ENCODE results near the gene CASKIN1.

Gene CASKIN1

DNA sequence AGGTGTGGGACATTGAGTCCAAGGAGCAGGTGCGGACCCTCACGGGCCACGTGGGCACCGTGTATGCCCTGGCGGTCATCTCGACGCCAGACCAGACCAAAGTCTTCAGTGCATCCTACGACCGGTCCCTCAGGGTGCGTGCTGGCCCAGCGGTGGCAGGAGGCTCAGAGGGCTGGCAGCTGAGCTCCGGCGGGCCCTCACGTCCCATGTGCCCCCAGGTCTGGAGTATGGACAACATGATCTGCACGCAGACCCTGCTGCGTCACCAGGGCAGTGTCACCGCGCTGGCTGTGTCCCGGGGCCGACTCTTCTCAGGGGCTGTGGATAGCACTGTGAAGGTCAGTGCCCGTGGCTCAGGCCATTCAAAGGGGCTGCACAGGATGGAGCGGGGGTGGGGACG is 20.4 kb downstream of the CASKIN1 start:
- DNase-seq, result no peak

DNA sequence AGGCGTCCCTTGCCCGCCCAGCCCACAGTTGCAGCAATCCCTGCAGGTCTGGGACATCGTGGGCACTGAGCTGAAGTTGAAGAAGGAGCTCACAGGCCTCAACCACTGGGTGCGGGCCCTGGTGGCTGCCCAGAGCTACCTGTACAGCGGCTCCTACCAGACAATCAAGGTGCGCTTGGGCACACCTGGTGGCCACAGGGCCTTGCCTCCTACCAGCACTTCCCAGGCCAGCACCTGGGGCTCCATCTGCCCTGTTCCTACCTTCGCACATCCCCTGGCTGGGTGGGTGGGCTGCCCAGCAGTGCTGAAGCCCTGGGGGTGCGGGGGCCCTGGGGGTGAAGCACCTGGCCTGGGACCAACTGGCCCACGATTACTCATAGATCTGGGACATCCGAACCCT is 21.0 kb downstream of the CASKIN1 start:
- DNase-seq, result no peak

DNA sequence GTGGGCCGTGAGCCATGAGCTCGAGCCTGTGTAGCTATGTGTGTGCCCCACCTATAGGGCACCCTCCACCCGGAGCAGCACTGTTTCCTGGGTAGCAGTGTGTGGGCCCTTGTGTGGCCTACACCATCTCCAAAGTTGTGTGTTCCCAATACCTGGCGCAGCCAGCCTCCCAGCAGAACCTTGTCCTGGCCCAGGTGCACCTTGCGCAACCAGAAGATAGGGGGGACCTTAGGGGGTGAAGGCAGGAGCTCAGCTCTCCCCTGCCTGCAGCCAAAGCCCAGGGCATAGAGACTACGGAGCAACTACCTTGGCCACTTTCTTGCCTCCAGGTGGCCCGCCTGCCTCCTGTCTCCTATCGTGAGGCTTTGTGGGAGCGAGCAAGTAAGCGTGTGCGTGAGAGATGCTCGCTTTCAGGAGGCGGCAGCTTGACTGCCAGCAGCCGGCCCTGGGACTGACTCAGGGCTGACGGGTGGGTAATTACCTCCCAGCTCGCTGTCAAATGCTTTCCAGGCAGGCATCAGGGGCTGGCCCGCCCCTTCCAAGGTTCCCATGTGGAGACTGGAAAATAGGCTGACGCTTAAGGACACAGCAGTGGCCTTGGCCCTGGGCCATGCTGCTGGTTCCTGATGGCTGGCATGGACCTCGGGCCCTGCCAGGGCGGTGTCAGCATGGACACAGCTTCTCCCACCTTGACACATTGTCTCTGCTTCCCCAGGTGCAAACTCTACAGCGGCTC is 21.8 kb downstream of the CASKIN1 start:
- DNase-seq, result peak in 29 of 56 donors; percentile 11 to 79 (median 32)

DNA sequence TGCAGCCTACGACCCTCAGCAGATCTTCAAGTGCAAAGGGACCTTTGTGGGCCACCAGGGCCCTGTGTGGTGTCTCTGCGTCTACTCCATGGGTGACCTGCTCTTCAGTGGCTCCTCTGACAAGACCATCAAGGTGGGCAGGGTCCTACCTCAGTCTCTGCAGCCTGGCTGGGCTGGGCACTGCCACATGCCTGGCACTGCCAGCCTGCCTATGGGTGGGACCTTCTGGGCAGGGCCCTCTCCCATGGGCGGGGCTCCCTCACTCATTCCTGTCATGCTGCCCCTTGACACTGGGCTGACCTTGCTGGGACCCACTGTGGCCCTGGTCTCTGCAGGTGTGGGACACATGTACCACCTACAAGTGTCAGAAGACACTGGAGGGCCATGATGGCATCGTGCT is 22.5 kb downstream of the CASKIN1 start:
- DNase-seq, result no peak

DNA sequence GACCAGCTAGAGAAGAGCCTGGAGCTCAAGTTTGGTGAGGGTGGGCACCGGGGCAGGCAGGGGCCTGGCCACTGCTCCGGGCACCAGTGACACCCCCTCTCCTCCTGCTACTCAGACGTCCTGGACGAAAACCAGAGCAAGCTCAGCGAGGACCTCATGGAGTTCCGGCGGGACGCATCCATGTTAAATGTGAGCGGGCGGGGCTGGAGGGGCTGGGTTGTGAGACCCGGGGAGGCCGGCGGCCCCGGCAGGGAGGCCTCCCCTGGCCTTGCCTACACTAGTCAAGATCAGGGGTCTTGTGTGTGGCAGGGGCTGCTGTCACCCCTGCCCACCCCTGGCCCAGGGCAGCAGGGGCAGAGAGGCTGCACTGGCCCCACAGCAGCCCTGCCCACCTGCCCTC is 23.0 kb downstream of the CASKIN1 start:
- DNase-seq, result no peak

DNA sequence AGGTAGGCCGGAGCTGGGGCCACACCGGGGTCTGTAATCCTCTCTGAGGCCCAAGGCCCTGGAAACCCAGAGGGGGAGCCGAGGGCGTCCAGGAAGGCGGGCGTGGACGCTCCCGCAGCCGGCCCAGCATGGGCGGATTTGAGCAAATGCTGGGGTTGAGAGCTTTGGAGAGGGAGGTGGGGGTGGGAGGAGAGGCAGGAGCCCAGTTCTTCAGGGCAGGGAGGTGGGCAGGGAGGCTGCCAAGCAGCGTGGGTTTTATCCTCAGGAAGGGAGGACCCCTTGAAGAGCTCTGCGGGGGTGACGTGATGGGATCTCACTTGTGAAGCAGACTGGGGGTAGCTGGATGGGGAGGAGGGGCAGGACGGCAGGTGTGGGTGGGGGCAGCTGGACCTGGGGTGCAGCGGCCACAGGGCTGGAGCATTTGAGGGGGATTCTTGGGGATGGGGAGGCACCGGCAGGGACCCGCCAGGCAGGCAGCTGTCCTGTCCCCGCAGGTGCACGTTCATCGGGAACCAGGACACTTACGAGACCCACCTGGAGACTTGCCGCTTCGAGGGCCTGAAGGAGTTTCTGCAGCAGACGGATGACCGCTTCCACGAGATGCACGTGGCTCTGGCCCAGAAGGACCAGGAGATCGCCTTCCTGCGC is 23.6 kb downstream of the CASKIN1 start:
- no peak for DNase-seq

DNA sequence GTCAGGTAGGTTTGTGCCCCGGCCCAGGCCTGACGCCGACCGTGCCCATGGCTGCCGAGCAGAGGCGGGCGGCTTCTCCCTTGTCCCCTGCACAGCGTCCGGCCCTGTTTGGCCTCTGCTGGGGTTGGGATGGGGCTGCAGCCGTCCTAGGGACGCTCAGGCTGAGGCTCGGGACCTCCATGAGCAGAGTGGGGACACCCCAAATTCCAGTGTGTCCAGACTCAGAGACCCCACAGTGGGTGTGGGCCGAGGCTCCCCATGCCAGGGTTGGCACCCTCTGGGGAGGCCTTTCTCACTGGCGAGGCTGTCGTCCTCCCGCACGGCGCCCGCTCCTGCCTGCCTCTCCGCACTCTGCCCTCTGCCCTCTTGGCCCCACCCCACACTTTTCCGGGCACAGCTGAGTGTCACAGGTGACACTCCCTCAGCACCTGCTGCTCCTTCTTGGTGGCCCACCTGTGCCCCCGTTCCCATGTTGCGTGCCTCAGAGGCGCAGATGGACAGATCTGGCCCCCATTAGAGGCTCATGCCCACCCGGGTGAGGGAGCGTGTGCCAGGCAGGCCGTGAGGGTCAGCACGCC is 24.7 kb downstream of the CASKIN1 start:
- DNase-seq, result no peak

DNA sequence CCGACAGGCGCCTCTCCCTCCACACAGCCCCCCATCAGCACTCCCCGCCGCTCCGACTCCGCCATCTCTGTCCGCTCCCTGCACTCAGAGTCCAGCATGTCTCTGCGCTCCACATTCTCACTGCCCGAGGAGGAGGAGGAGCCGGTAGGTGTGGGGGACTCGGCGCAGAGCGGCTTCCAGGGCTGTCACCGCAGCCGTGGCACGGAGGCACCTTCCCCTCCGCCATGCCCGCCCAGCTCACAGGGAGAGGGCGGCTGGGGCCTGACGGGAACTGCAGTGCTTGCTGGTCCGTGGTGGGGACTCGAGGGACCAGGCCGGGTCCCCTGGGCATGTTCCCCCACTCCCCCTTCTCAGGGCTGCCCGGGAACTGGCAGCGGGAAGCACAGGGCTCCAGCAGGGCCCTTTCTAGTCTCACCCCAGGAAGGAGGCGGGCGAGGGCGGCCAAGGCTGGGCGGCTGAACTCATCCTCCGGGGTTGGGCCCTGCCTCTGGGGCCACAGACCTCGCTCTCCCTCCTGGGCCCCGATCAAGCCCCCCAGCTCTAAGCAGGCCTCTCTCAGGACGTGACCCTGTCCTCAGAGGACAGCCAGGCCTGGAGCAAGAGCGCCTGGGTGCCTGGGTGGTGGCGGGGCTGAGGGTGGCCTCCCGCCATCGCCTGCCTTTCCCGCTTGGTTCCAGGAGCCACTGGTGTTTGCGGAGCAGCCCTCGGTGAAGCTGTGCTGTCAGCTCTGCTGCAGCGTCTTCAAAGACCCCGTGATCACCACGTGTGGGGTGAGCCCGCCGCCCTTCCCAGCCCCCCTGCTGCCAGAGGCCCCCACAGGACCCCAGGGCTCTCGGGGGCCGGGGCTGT is 25.6 kb downstream of the CASKIN1 start:
- no peak for DNase-seq

DNA sequence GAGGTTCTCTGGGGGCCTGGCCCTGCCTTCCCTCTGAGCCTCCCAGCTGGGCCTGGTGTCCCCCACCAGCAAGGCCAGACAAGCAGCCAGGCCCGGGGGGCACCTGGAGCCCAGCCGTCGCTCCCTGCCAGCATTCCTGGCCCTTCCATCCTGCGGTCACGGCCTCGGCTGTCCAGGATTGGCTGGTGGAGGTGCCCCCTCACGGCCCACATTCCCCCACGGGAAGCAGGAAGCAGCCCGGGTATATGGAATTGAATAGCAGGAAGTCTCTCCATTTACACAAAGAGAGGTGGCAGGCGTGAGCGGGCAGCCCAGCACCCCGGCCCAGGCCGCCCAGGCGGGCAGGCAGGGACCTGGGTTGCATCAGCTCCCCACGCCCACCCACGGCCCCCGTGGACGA is 26.3 kb downstream of the CASKIN1 start:
- no peak for DNase-seq

DNA sequence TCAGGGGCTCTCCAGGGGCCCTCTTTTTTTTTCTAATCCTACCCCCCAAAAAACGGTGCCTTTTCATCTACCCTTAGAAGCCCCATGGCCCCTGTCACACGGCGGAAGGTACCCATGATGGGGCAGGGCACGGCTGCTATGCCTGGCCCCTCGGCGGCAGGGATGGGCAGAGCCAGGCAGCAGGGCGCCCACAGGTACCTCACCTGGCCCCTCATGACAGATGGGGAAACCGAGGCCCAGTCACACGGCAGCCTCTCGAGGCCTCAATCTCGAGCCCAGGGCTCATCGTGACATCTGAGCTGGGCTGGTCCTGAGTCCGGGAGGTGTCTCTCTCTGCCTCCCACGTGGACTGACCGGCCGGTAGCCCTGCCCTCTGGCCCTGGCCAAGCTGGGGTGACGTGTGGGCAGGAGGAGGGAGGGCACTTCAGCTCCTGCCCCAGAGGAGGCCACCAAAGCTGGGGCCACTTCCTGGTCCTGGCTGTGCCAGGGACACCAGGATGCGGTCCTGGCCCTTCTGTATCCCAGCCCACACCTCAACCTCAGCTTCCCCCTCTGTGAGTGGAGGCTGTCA is 29.3 kb downstream of the CASKIN1 start:
- no peak for DNase-seq

DNA sequence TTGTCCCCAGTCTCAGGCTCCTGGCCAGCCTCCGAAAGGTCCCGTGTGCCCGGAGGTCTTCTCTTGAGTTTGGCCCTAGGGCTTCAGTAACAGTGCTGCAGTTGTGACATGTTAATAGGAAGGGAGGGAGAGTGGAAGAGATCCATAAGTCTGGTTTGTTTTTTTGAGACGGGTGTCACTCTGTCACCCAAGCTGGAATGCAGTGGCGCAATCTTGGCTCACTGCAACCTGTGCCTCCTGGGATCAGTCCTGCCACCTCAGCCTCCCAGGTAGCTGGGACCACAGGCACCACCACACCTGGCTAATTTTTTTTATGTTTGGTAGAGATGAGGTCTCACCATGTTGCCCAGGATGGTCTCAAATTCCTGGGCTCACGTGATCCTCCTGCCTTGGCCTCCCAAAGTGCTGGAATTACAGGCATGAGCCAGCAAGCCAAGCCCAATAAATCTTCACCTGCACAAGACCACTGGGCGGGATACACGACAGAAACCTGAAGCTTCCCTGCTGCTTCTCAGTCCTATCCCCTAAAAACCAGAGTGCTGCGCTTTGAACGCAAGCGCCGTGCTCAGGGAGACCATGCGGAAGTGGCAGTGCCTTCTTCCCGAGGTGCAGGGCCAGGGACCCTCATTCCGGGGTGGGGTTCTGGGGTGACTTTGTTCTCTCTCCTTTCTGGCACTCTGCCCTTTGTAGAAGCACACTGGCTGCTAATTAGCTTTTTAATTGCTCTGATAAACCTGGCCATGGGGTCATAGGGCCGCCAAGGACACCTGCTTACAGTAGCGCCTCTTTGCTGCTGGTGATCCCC is 29.9 kb downstream of the CASKIN1 start:
- DNase-seq, result no peak

DNA sequence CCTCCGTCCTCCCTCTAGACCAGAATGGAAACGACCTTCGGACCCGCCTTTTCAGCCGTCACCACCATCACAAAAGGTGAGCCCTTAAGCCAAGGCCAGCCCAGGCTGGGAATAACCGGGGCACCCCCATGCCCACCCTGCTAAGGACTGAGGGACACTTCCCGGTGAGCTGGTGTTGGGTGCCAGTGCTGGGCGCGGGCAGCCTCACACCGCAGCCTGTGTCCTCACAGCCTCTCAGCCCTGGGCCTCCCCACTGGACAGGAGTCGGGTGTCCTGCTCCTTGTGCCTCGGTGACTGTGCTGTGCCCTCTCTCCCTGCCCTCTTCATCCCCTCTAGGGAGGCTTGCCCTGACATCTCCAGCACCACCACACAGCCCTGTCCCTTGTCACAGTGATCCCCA is 30.5 kb downstream of the CASKIN1 start:
- no peak for DNase-seq

DNA sequence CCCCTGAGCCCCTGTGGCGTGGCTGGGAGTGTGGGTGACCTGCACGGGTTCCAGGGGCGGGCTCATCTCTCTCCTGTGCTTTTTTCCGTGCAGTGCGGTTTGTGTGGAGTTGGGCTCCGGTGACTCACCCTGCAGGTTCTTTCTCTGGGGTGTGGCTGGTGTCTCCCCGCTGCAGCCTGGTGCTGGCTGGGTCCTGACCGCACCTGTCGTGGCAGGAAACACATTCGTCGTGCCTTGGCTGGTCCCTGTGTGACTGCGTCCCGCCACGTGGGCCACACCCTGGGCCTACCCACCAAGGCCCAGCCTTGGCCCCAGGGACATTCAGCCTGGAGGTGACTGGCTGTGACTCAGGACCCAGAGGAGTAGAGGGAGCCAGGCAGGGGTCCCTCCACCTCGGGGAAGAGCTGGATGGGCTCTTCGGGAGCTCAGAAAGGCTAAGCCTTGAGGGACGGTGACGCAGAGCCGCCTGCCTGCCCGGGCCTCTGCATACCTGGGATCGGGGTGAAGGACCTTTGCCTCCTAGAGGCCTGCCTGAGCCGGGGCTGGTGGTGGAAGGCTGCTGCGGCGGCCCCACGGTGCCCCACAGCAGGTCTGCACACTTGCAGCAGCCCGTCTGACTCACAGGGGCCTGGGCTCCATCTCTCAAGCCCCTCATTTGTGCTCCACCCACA is 33.1 kb downstream of the CASKIN1 start:
- peak in 12 of 56 donors; percentile 6 to 59 (median 18) for DNase-seq

DNA sequence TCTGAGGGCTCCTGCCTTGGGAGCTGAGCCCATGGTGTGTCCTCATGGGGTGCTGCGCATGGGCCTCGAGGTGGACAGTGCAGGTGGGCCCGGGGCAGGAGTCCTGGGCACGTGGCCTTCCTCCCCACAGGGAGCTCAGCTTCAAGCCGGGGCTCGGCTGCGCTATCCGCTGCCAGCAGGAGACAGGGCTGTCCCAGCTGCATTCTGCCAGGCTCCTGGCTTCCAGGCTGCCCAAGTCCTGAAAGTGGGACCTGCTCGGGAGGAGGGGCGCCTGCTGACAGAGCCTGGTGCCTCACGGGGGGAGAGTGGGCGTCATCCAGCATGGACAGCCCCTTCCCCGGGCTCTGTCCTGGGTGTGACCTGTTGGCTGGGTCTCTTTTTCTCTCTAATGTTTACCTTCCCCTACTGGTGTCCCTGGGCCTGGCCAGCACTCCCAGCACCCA is 33.7 kb downstream of the CASKIN1 start:
- DNase-seq, result no peak

DNA sequence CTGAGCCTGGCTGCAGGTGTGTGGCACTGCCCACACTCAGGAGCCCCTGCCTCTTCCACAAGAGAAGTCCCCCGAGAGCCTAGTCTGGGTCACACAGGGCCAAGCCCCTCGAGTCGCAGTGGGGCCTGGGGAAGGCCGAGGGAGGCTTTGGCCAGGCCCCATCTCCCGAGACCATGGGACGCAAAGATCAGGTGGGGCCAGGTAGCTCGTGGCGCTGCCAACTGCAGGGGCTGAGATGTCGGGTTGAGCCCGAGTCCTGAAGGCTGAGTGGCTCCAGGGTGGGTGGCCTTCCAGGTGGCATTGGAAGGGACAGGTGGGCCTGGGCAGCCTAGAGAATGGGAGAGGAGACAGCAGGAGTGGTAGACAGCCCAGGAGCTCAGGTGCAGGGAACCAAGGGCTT is 34.5 kb downstream of the CASKIN1 start:
- DNase-seq, result no peak

DNA sequence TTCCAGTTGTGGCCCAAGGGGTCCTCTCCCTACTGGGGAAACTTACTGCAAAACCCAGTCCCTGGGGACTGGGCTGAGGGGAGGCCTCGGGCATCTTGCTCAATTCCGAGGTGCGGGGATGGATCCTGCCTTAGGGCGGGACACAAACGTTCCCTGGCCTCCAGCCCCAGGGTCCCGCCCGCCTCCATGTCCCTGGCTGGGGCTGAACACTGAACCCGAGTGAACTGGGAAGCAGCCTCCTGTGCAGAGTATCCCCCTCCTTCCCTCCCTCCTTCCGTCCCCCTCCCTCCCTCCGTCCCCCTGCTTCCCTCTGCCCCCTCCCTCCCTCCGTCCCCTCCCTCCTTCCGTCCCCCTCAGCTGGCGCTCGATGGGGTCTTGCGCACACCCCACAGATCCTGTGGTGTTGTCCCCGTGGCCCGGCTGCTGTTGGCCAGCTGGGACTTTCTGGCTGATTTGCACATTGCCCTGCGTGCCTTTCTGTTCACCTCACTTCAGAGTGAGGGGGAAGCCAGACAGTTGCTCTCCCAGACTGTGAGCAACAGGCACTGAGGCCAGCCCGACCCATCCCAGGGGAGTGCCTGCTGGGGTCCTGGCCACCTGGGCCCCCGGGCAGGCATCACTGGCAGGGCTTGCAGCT is 35.4 kb downstream of the CASKIN1 start:
- peak in 1 of 56 donors; percentile 32 for DNase-seq

DNA sequence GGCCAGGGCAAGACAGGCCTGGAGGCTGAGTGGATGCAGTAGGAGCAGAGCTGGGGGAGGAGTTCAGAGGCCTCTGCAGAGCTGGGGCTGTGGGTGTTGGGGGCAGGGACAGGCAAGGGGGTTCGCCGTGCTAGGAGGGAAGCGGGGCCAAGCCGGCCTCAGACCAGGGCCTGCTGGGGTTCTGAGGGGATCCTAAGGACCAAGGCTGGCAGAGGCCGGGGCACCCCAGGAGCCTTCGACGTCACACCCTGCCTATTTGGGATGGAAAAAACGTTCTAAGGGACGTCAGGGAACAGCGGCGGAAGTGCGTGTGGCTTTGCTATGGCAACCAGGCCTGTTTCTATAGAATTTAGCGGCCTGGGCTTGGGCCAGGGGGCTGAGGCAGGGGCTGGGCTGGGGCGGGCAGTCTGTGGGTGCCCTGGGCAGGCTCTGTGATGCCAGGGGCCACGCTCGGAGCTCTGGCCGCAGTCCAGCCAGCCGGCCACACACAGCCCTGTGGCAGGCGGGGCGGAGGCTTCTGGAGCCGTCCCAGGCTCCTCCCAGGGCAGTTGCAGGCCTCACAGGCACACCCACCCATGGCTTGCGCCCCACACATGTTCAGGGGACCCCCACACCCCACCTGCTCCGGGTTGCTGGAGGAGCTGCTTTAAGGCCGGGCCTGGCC is 37.1 kb downstream of the CASKIN1 start:
- DNase-seq, result peak in 37 of 56 donors; percentile 18 to 83 (median 60)

DNA sequence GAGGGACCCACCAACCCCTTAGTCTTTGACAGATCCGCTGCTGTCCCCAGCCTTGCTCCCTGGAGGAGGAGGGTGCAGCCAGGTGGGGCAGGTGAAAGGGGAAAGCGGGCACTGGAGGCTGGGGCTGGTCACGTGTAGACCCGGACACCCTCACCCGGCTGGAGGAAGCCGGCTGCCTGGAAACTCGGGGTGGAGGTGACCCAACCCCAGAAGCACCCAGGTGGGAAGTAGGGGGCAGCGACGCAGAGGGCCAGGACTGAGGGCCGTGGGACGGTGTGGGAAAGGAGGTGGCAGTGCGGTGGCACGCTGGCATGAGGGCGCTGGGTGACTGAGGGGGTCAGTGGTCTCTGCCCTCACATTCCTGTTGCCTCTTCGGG is 38.2 kb downstream of the CASKIN1 start:
- DNase-seq, result no peak
